Subcutaneous abdominal adipose tissue (tissue), 5 donors: Measurements from ENCODE around the gene IL1RAPL1.

ENCODE experiments used
- H3K27ac ChIP-seq: one replicate; pipeline ENCODE4 v1.7.0; 2013; ENCODE audit warnings: low read depth, mild to moderate bottlenecking, inconsistent platforms, low read length, moderate library complexity
- H3K27me3 ChIP-seq, 5 donors: one replicate each; pipeline ENCODE4 v1.7.0; 2013; ENCODE audit warnings: low read length in 5 of 5, inconsistent platforms in 1 of 5; ENCODE audit not compliant: control insufficient read depth in 5 of 5, insufficient read depth in 4 of 5
- H3K36me3 ChIP-seq, 5 donors: one replicate each; pipeline ENCODE4 v1.7.0; 2013; ENCODE audit warnings: low read length in 5 of 5; ENCODE audit not compliant: control insufficient read depth in 5 of 5, insufficient read depth in 5 of 5
- H3K4me1 ChIP-seq, 5 donors: one replicate each; pipeline ENCODE4 v1.7.0; 2013; ENCODE audit warnings: low read length in 5 of 5, mild to moderate bottlenecking in 3 of 5, moderate library complexity in 1 of 5; ENCODE audit not compliant: control insufficient read depth in 5 of 5, insufficient read depth in 5 of 5
- H3K4me3 ChIP-seq, 5 donors: one replicate each; pipeline ENCODE4 v1.7.0; 2013; ENCODE audit warnings: low read length in 5 of 5, low read depth in 1 of 5
- H3K9ac ChIP-seq, 5 donors: one replicate each; pipeline ENCODE4 v1.7.0; 2013; ENCODE audit warnings: low read length in 5 of 5, mild to moderate bottlenecking in 4 of 5, moderate library complexity in 3 of 5
- H3K9me3 ChIP-seq, 5 donors: one replicate each; pipeline ENCODE4 v1.7.0; 2013; ENCODE audit warnings: low read length in 5 of 5; ENCODE audit not compliant: control insufficient read depth in 5 of 5
- donor health status: healthy.
- donor health status: healthy.
- donor health status: healthy.
- donor health status: healthy.
- donor health status: healthy.

Gene IL1RAPL1

GRCh38 chrX:29952016-29952415, 1364.8 kb downstream of the IL1RAPL1 start:
- Histone ChIP-seq H3K4me3 (no peak overlapping the region), H3K9ac (no peak overlapping the region), H3K9me3 (no peaks in the 10 kb centered on the region), H3K4me1 (no peaks in the 10 kb centered on the region), H3K27ac (no peak overlapping the region), H3K27me3 (peaks cover 0 to 7% (median 3%) of the 10 kb centered on the region in 5 donors), H3K36me3 (no peaks in the 10 kb centered on the region)

- Histone ChIP-seq H3K9me3 (no peaks in the 10 kb centered on the region), H3K27ac (no peak overlapping the region), H3K9ac (no peak overlapping the region), H3K27me3 (no peaks in the 10 kb centered on the region), H3K4me1 (no peaks in the 10 kb centered on the region), H3K36me3 (no peaks in the 10 kb centered on the region), H3K4me3 (no peak overlapping the region)
Observed at GRCh38 chrX:29962061-29962460, 1374.8 kb downstream of the IL1RAPL1 start.

GRCh38 chrX:29965634-29966033, 1378.4 kb downstream of the IL1RAPL1 start:
- Histone ChIP-seq H3K36me3 (no peaks in the 10 kb centered on the region), H3K27me3 (no peaks in the 10 kb centered on the region), H3K9ac (no peak overlapping the region), H3K9me3 (no peaks in the 10 kb centered on the region), H3K27ac (no peak overlapping the region), H3K4me3 (no peak overlapping the region), H3K4me1 (no peaks in the 10 kb centered on the region)

- peaks cover 0 to 4% (median 2%) of the 10 kb centered on the region in 5 donors for H3K27me3 ChIP-seq
- H3K27ac ChIP-seq, result no peak overlapping the region
Observed at GRCh38 chrX:29992083-29992482, 1404.8 kb downstream of the IL1RAPL1 start.

GRCh38 chrX:30005813-30006212, 1418.6 kb downstream of the IL1RAPL1 start:
- H3K4me3 ChIP-seq, result no peak overlapping the region
- H3K9me3 ChIP-seq, result no peaks in the 10 kb centered on the region
- no peaks in the 10 kb centered on the region for H3K36me3 ChIP-seq
- H3K27ac ChIP-seq, result no peak overlapping the region
- no peak overlapping the region for H3K9ac ChIP-seq
- H3K27me3 ChIP-seq, result peaks cover 0 to 2% (median 0%) of the 10 kb centered on the region in 5 donors
- H3K4me1 ChIP-seq, result no peaks in the 10 kb centered on the region

More at GRCh38 chrX:29992083-29992482, 1404.8 kb downstream of the IL1RAPL1 start:
- no peaks in the 10 kb centered on the region for H3K36me3 ChIP-seq
- no peaks in the 10 kb centered on the region for H3K9me3 ChIP-seq
- no peak overlapping the region for H3K9ac ChIP-seq
- no peaks in the 10 kb centered on the region for H3K4me1 ChIP-seq
- no peak overlapping the region for H3K4me3 ChIP-seq
